GM21737 (cell line): ENCODE measurements around the gene TLR2.
A peak's percentile ranks its signal among the peaks of the same experiment; 100 is the strongest.
"Not testable (repeated sequence)": the region's sequence is repeated elsewhere in the genome, so short reads cannot be mapped to it uniquely, and the experiment has no call there.

Experiments used
- ATAC-seq: cut with Tn5 transposase; IDR thresholded peaks from one replicate; pipeline ENCODE4 v1.9.1; 2021; ENCODE audit warnings: mild to moderate bottlenecking, moderate library complexity; ENCODE audit not compliant: unreplicated experiment

The TLR2 gene

GRCh38 chr4:153655928-153656327 lies 28.2 kb upstream of the TLR2 start:
- ATAC-seq: no peak

- ATAC-seq: no peak
These were observed 22.8 kb upstream of the TLR2 start for GRCh38 chr4:153661215-153661822.

GRCh38 chr4:153661908-153662307 lies 22.2 kb upstream of the TLR2 start:
- ATAC-seq: no peak

- ATAC-seq: no peak
These were observed 20.4 kb upstream of the TLR2 start for GRCh38 chr4:153663667-153664066.

GRCh38 chr4:153666505-153666904 lies 17.6 kb upstream of the TLR2 start:
- ATAC-seq: not testable (repeated sequence)

GRCh38 chr4:153668647-153669046 lies 15.4 kb upstream of the TLR2 start:
- ATAC-seq: no peak

- ATAC-seq: no peak
These were observed 14.2 kb upstream of the TLR2 start for GRCh38 chr4:153669838-153670237.

GRCh38 chr4:153676486-153676885 lies 7.6 kb upstream of the TLR2 start:
- ATAC-seq: no peak

GRCh38 chr4:153676984-153677383 lies 7.1 kb upstream of the TLR2 start:
- ATAC-seq: no peak

- no peak for ATAC-seq
These were observed 4.6 kb upstream of the TLR2 start for GRCh38 chr4:153679486-153679885.

GRCh38 chr4:153683763-153684181 lies 308 bp upstream of the TLR2 start:
- no peak for ATAC-seq

GRCh38 chr4:153684971-153685371 lies 891 bp downstream of the TLR2 start:
- peak; percentile 17 for ATAC-seq

- no peak for ATAC-seq
These were observed 20.4 kb downstream of the TLR2 start for GRCh38 chr4:153704522-153704921.

- peak; percentile 73 for ATAC-seq
These were observed 21.8 kb downstream of the TLR2 start for GRCh38 chr4:153705743-153706468.

- peak; percentile 34 for ATAC-seq
These were observed 22.4 kb downstream of the TLR2 start for GRCh38 chr4:153706519-153706918.

- ATAC-seq: no peak
These were observed 26.6 kb downstream of the TLR2 start for GRCh38 chr4:153710681-153711080.

GRCh38 chr4:153713866-153714646 lies 30.0 kb downstream of the TLR2 start:
- no peak for ATAC-seq

GRCh38 chr4:153722036-153722435 lies 38.0 kb downstream of the TLR2 start:
- no peak for ATAC-seq

- no peak for ATAC-seq
These were observed 40.5 kb downstream of the TLR2 start for GRCh38 chr4:153724606-153725005.

GRCh38 chr4:153725136-153725830 lies 41.2 kb downstream of the TLR2 start:
- ATAC-seq: no peak

GRCh38 chr4:153725831-153726154 lies 41.7 kb downstream of the TLR2 start:
- ATAC-seq: no peak
